Mucosa of descending colon (tissue), 3 donors: ENCODE data around the gene MBOAT1. TPM values are rescaled to one million over a fixed set of nuclear protein-coding genes. Genes with fewer than 3 reads are reported as not detected.

Experiments used
- ATAC-seq: fragments of 200-7000 bp; cut with Tn5 transposase; one replicate; pipeline ENCODE4 v1.9.1; 2020; ENCODE audit warnings: mild to moderate bottlenecking, moderate library complexity
- DNase-seq, 3 donors: peaks; one replicate each; pipeline ENCODE4 v3.0.0-alpha.2; 2020
- H3K36me3 ChIP-seq: fragments of 200-600 bp; one replicate; pipeline ENCODE4 v1.8.0; 2021; ENCODE audit warnings: low read depth, mild to moderate bottlenecking
- H3K4me1 ChIP-seq: fragments of 200-600 bp; one replicate; pipeline ENCODE4 v1.8.0; 2021; ENCODE audit warnings: low read depth, mild to moderate bottlenecking
- H3K4me3 ChIP-seq: fragments of 200-600 bp; one replicate; pipeline ENCODE4 v1.8.0; 2021; ENCODE audit warnings: mild to moderate bottlenecking
- H3K9me3 ChIP-seq: fragments of 200-600 bp; one replicate; pipeline ENCODE4 v1.8.0; 2021; ENCODE audit warnings: mild to moderate bottlenecking
- intact Hi-C, 2 donors: fragments of 100-400 bp; cut with DNase I in 1 of 2; cut with micrococcal nuclease in 1 of 2; formaldehyde crosslinking; loops; one replicate each; pipeline versions ENCODE4 v1.11.0 to v1.11.1; 2022; cut with DNase I, micrococcal nuclease
- total RNA-seq, 3 donors: library from RNA; stranded (reverse); fragmentation: NEBNext Ultra II Directional in 2 of 3; extraction: Animal tissue kit (Norgen Biotek cat#: 25700) in 2 of 3; gene quantifications; one replicate each; pipeline versions ENCODE4 v1.2.1 to v1.2.4, GENCODE V29; 2021 to 2023
- TF ChIP-seq, protein P1 (sequence below): fragments of 200-600 bp; IDR thresholded peaks from one replicate; pipeline ENCODE4 v1.8.0; 2022; ENCODE audit warnings: antibody characterized with exemption, mild to moderate bottlenecking
- donor health status: DM: no; HTN: no; CAD: no; lungs with moderate emphysema.
- donor health status: DM: no; HTN: no; CAD: no.
- donor health status: DM: no; HTN: yes; CAD: no.

The MBOAT1 gene
- total RNA-seq, 3 donors from 2014 or later = 33.7 to 77.0 (median 54.4) TPM

DNA sequence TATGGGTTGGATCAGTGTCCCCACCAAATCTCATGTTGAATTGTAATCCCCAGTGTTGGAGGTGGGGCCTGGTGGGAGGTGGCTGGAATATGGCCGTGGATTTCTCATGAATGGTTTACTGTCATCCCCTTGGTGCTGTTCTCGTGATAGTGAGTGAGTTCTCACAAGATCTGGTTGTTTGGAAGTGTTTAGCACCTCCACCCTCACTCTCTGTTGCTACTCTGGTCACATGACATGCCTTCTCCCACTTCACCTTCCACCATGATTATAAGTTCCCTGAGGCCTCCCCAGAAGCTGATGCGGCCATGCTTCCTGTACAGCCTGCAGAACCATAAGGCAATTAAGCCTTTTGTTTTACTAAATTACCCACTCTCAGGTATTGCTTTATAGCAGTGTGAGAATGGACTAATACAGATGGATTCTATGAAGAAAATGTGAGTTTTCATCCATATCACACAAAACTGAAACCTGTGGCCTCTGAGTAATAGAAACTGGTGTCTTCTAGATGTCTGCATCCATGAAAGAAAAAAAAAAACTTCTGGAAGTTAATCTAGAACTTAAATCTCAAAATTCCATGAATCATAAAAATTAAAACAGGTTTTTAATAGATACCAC lies 39.3 kb downstream of the MBOAT1 start:
- no peak for ATAC-seq
- H3K9me3 ChIP-seq = no peaks in the 10 kb centered on the region
- intact Hi-C loops = no loop called here

DNA sequence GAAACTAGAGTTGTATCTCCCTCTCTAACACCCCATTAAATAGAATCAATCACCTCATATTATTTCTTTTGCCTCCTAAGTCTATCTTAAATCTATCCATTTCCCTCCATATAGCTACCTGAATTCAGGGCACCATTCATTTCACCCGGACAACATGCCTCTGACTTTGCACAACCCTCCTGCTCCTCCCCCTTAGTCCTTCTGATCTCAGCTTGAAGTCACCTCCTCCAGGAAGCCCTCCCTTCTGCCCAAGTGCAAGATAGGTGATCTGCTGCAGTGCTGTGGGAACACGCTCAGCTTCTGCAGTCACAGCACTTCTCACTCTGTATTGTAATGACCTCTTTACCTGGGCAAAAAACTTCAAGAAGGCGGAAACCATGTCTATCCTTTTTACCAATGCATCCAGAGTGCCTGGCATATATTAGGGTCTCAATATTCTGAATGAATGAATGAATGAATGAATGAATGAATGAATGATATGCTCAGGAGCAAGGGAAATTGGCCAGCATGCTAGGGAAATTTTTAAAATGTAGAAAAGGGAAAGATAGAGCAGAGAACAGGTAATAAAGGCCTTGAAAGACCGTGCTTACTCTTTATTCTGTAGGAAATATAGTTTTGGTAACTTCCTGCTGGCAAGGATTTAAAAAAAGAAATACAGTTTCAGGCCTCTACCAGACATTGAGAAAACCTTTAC lies 41.7 kb downstream of the MBOAT1 start:
- DNase-seq (no peak), ATAC-seq (no peak)
- intact Hi-C loops = no loop called here
- H3K9me3 ChIP-seq = no peaks in the 10 kb centered on the region
- no peaks in the 10 kb centered on the region for H3K4me1 ChIP-seq
- H3K4me3 ChIP-seq = no peak overlapping the region
- TF ChIP-seq, protein P1, sequence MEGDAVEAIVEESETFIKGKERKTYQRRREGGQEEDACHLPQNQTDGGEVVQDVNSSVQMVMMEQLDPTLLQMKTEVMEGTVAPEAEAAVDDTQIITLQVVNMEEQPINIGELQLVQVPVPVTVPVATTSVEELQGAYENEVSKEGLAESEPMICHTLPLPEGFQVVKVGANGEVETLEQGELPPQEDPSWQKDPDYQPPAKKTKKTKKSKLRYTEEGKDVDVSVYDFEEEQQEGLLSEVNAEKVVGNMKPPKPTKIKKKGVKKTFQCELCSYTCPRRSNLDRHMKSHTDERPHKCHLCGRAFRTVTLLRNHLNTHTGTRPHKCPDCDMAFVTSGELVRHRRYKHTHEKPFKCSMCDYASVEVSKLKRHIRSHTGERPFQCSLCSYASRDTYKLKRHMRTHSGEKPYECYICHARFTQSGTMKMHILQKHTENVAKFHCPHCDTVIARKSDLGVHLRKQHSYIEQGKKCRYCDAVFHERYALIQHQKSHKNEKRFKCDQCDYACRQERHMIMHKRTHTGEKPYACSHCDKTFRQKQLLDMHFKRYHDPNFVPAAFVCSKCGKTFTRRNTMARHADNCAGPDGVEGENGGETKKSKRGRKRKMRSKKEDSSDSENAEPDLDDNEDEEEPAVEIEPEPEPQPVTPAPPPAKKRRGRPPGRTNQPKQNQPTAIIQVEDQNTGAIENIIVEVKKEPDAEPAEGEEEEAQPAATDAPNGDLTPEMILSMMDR = no peak
- no peaks in the 10 kb centered on the region for H3K36me3 ChIP-seq

More for the DNA sequence above, 39.3 kb downstream of the MBOAT1 start:
- no peak for DNase-seq
- no peaks in the 10 kb centered on the region for H3K36me3 ChIP-seq
- H3K4me3 ChIP-seq = no peak overlapping the region
- TF ChIP-seq, protein P1 = no peak
- no peaks in the 10 kb centered on the region for H3K4me1 ChIP-seq

DNA sequence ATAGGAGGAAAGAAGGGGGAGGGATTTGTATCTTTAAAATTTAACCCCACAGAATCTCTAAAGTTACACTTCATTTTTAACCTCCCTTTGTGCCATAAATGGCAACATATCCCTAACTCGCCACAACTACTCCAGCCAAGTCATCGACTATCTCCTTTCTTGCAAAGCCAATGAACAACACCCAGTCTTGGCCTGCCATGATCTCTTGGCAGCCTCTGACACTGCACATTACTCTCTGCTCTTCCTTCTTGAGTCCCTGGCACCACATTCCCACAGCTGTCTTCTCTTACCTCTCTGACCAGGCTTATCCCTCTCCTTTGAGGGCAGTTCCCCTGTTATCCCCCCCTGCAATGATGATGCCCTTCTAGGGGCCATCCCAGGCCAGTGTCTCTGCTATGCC lies 42.5 kb downstream of the MBOAT1 start:
- Histone ChIP-seq H3K4me1 (no peaks in the 10 kb centered on the region), H3K9me3 (no peaks in the 10 kb centered on the region), H3K36me3 (no peaks in the 10 kb centered on the region), H3K4me3 (no peak overlapping the region)
- intact Hi-C loops = no loop called here
- DNase-seq (no peak), ATAC-seq (no peak)
- TF ChIP-seq, protein P1 = no peak

DNA sequence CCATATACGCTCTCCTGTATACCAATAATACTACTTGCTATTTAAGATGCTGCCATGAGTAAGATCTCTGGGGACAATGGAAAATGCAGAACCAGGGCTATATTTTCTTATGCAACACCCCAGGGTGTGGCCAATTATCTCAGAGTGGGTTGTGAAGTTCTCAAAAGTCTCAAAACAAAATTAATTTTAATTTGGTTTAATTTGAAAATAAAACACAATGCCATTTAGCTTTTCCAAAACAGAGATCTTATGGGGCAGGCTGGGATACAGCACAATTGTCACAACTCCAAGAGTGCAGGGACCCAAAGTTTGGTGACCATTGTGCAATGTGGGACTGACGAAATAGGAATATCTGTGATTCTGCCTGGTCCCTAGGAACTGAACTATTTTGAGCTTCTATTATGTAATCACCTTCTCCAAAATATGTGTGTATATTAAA lies 43.1 kb downstream of the MBOAT1 start:
- H3K4me1 ChIP-seq = no peaks in the 10 kb centered on the region
- no peaks in the 10 kb centered on the region for H3K9me3 ChIP-seq
- DNase-seq (no peak), ATAC-seq (peak; percentile 46)
- intact Hi-C loops = no loop called here
- no peak overlapping the region for H3K4me3 ChIP-seq
- TF ChIP-seq, protein P1 = no peak
- H3K36me3 ChIP-seq = no peaks in the 10 kb centered on the region

DNA sequence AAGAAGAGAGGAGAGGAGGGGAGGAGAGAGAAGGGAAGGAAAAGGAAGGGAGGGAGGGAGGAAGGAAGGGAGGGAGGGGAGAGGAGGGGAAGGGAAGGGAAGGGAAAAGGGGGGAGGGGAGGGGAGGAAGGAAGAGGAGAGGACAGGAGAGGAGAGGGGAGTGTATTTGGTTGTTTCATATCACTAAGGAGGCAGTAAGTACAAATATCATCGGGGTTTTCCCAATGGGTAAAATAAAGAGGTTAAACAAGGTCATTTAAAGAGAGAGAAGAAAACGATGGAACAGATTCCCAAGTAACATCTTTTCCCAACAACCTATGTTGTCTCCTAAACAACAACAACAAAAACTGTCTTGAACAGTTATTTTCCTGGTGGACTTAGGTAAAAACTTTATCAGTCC lies 43.6 kb downstream of the MBOAT1 start:
- DNase-seq (no peak), ATAC-seq (no peak)
- intact Hi-C loops = no loop called here
- H3K4me3 ChIP-seq = no peak overlapping the region
- no peaks in the 10 kb centered on the region for H3K9me3 ChIP-seq
- TF ChIP-seq, protein P1 = no peak
- H3K4me1 ChIP-seq = no peaks in the 10 kb centered on the region
- no peaks in the 10 kb centered on the region for H3K36me3 ChIP-seq
